HG02938 (cell line): ENCODE data around the gene IGFL1.
"Not testable (repeated sequence)": the region's sequence is repeated elsewhere in the genome, so short reads cannot be mapped to it uniquely, and the experiment has no call there.

Experiments
- ATAC-seq: cut with Tn5 transposase; IDR thresholded peaks from one replicate; pipeline ENCODE4 v1.9.1; 2021; ENCODE audit warnings: mild to moderate bottlenecking, moderate library complexity; ENCODE audit not compliant: unreplicated experiment

IGFL1 gene

DNA sequence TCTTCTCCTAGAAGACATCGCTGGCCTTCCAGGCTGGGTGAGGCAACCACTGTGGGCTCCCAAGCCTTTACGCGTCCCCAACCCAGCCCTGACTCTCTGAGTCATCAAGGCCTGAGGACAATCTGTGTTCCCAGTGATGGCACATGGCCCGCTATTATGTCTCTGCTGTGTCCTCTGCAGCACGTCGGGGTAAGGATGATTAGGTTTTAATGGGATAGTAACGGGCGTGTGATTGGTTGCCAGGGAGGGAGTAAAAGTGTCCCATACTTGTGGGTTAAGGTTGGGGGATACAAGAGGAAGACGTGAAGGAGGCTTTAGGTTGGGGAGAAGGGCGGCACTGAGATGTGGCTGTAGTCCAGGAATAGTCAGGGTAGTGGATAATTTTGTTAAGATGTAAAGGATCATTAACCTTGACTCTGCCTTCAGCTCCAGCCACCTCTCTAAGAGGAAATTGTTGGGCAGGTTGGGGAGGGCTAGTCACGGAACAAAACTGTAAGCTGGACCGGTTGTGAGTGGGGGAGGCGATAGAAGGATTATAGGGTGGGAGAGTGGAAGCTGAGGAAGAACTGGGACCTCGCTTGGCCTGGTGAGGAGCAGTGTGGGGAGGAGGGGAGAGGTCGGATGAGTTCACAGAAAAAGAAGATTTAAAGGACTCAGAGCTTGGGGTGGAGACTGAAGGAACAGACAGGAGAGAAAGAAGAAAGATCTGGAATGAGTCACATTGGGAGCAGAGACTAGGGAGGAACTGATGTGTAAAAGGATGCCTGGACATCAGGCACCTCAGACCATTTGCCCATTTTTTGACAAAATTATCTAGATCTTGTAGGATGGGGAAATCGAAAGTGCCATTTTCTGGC is 27.9 kb upstream of the IGFL1 start:
- ATAC-seq: no peak

GRCh38 chr19:46202426-46202825 is 27.1 kb upstream of the IGFL1 start:
- ATAC-seq: no peak

DNA sequence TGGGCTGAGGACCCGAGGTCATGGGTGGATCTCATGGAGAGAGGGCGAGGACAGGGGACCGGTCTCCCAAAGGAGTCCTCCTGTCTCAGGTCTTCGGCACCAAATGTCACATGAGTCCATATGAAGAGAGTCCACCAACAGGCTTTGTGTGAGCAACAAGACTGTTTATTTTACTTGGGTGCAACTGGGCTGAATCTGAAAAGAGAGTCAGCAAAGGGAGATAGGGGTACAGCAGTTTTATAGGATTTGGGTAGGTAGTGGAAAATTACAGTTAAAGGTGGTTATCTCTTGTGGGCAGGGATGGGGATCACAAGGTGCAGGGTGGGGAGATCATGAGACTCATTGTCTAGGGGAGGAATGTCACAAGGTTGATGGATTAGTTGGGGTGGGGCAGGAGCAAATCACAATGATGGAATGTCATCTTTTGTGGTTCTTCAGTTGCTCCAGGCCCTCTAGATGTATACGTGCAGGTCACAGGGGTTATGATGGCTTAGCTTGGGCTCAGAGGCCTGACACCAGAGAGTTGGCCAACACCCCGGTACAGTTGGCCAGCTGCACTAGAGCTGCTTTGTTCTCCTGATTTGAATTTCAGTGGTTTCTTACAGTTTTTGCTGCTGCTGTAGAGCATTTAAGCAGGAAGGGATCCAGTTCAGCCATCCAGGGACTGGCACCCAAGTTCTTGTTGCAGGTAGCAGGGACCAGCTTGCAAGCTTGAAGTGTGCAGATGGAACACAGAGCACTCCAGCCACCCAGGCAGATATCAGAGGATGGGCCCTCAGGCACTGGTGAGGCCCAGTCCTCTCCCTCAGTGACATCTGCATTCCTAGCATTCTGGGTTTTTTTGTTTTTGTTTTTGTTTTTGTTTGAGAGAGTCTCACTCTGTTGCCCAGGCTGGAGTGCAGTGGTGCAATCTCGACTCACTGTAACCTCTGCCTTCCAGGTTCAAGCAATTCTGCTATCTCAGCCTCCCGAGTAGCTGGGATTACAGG is 26.4 kb upstream of the IGFL1 start:
- ATAC-seq: no peak

GRCh38 chr19:46204008-46204407 is 25.5 kb upstream of the IGFL1 start:
- no peak for ATAC-seq

DNA sequence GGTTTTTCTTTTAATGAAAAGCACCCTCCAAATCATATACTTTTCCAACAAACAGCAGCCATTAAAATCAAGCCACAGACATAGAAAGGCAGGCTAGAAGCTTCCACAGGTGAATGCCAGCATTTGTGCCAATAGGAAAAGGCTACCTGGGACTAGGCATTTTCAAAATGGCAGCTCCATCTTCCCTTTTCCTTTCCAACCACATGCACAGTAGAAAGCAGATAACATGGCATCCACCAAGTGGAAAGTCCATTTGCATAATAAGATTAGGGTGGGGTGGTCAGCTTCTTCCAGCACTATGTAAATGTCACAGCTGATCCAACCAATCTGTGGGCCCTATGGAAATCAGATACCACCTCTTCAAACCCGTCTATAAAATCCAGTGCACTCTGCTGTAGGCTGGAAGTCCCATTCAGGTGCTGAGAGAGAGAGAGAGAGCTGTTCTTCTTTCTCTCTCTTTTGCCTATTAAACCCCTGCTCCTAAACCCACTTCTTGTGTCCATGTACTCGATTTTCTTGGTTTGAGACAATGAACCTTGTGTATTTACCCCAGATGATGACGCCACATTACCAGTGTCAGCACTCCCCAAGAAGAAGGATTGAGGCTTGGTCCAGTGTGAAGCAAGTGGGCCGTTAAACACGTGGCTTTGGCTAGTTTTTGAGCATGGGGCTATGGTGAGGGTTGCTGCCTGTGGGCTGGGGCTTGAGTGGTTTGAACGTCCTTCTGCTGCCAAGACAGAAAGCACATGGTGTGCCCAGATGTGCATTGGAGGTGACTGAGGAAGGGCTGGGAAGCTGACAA is 24.2 kb upstream of the IGFL1 start:
- no peak for ATAC-seq

DNA sequence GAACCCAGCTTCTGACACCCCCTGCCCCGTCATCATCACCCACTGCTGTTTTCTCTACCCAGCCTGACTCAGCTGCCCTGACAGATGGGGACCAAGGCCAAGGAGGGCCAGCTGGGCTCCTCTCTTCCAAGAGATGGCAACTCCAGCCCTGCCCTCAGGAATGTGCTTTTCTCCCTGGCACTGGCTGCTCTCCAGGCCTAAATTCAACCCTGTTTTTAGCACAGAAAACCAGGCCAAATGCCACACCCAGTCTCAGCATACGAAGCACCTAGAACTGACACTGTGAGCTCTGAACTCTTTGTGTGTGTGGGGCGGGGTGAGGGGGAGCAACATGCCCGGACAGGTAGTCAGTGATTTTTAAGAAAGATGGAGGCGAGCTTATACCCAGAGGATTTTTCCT is 23.4 kb upstream of the IGFL1 start:
- ATAC-seq: no peak

GRCh38 chr19:46206682-46207081 is 22.9 kb upstream of the IGFL1 start:
- ATAC-seq: no peak

DNA sequence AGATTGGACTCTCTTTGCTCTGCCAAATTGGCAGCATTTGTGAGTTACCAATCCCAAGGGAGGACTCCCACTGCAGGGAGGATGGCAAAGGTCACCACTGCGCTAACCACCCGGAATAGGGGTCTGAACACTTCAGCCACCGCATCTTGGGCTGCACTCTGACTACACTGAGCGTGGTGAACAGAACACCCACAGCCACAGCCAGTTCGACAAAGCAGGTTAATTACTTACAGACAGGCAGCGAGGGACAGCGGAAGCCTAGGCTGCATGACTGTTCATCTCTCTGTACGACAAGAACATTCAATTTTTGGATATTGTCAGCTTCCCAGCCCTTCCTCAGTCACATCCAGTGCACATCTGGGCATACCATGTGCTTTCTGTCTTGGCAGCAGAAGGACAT is 21.7 kb upstream of the IGFL1 start:
- ATAC-seq: not testable (repeated sequence)

- ATAC-seq: no peak
These were observed 20.5 kb upstream of the IGFL1 start for GRCh38 chr19:46209051-46209450.

GRCh38 chr19:46209472-46209871 is 20.1 kb upstream of the IGFL1 start:
- ATAC-seq: no peak

GRCh38 chr19:46210669-46211068 is 18.9 kb upstream of the IGFL1 start:
- ATAC-seq: no peak

DNA sequence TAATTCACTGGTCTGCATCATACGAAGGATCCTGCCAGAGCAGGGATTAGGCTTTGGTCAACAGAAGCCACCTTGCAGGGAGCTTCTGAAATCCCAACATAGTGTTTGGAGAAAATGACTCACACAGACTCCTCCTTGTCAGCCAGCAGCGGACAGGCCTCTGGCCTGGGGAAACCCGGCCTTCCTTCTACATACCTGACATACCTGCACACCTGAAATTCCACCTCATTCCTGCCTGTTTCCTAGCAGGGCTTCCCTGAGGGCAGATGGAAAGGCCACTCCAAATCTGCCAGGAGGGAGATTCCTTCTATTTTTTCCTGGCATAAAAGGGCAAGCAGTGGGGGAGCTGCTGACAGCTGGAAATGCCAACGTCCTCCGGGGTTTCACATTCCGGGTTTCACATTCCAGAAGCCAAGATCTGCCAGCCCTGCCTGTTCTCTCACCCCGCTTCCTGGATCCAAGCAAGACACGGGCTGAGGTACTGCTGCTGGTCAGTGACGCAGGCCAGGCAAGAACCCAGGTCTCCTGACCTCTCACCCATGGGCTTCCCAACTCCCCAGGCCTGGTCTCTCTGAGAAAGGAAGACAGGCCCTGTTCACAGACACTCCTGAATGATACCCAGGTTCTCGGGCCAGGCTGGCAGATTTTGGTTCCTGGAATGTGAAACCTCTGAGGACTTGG is 18.2 kb upstream of the IGFL1 start:
- no peak for ATAC-seq

- not testable (repeated sequence) for ATAC-seq
These were observed 16.9 kb upstream of the IGFL1 start for GRCh38 chr19:46212592-46212991.

DNA sequence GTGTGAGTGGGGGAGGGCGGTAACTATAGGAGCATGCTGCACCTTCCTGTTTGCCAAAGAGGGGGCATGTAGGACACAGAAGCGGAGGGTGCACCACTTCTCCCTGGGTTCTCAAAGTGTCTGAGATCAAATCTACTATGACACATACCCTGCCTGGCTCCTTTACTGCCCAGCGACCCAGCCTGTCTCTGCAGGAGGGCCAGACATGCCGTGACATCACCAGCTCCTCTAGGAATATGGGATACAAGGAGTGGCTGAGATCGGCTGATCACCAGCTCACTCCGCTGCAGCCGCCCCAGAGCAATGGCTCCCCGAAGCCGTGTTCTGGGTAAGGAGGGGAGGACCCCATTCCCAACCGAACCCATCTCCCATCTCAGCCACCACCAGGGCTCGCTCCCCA is 16.4 kb upstream of the IGFL1 start:
- ATAC-seq: no peak

- no peak for ATAC-seq
These were observed 15.7 kb upstream of the IGFL1 start for GRCh38 chr19:46213806-46214205.

DNA sequence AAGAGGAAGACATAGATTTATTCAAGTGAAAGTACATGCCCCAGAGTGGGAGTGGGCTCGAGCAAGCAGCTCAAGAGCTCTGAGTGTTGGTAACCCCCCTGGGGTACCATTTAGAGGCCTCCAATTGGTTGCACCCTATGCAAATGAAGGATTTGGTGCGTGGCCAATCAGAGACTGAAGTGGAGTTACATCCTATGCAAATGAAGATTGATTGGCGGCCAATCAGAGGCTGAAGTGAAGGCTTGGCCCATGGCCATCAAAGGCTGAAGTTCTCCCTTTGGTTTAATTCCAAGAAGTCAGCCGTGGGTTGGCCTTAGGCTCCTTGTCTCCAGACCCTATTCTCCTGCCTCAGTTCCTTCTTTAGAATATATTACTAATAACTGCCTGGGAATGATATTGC is 12.9 kb upstream of the IGFL1 start:
- no peak for ATAC-seq

- no peak for ATAC-seq
These were observed 12.1 kb upstream of the IGFL1 start for GRCh38 chr19:46217476-46217875.

DNA sequence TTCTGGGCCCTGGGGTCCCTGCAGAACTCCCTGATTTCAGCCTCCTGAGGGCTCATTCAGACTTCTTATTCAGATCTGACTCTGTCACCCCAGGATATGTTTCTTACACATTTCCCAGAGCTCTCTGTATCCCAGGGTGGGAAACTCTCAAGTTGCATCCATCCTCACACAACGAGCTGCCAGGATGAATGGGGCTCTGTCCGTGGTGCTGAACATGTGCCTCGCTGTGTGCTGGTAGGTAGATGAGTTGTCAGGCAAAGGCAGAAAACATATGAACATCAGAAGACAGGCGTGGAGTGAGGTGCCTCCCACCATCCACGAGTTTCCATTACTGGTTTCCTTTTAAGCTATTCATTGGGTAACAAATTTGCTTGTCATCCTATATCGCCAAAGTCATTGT is 11.4 kb upstream of the IGFL1 start:
- no peak for ATAC-seq

- no peak for ATAC-seq
These were observed 9.4 kb upstream of the IGFL1 start for GRCh38 chr19:46220038-46220615.

GRCh38 chr19:46221152-46221551 is 8.4 kb upstream of the IGFL1 start:
- ATAC-seq: no peak
